Liver (tissue), 3 donors: ENCODE measurements around the gene C11orf21.

Experiments used
- EGR1 ChIP-seq, 2 donors: IDR thresholded peaks; 2 replicates each; pipeline ENCODE4 v1.6.1; 2016 to 2018; ENCODE audit warnings: antibody characterized with exemption in 2 of 2, low read depth in 2 of 2
- GABPA ChIP-seq, 2 donors: IDR thresholded peaks in 1 of 2; conservative IDR thresholded peaks in 1 of 2; 2 replicates each; pipeline ENCODE4 v1.6.1; 2016; ENCODE audit warnings: antibody characterized with exemption in 2 of 2, mild to moderate bottlenecking in 1 of 2, moderate library complexity in 1 of 2
- HNF4G ChIP-seq: IDR thresholded peaks from 2 replicates; pipeline ENCODE4 v1.6.1; 2016; ENCODE audit warnings: antibody characterized with exemption
- JUND ChIP-seq, 2 donors: IDR thresholded peaks; 2 replicates each; pipeline ENCODE4 v1.6.1; 2016; ENCODE audit warnings: antibody characterized with exemption in 2 of 2
- NR2F2 ChIP-seq: IDR thresholded peaks from 2 replicates; pipeline ENCODE4 v1.6.1; 2016; ENCODE audit warnings: antibody characterized with exemption
- RAD21 ChIP-seq, 2 donors: IDR thresholded peaks; 2 replicates each; pipeline ENCODE4 v1.6.1; 2016; ENCODE audit warnings: antibody characterized with exemption in 2 of 2, mild to moderate bottlenecking in 2 of 2
- RXRA ChIP-seq, 2 donors: IDR thresholded peaks; 2 replicates each; pipeline ENCODE4 v1.6.1; 2017 to 2018; ENCODE audit warnings: antibody characterized with exemption in 2 of 2, mild to moderate bottlenecking in 1 of 2
- TAF1 ChIP-seq: conservative IDR thresholded peaks from 2 replicates; pipeline ENCODE4 v1.6.1; 2016; ENCODE audit warnings: antibody characterized with exemption, mild to moderate bottlenecking
- YY1 ChIP-seq: IDR thresholded peaks from 2 replicates; pipeline ENCODE4 v1.6.1; 2016; ENCODE audit warnings: antibody characterized with exemption, mild to moderate bottlenecking
- TF ChIP-seq, protein P1 (sequence below): fragments of 150-350 bp; IDR thresholded peaks from 2 replicates; pipeline ENCODE4 v1.5.1; 2017; ENCODE audit warnings: improper control_type of control experiment, low read depth, low read length; ENCODE audit not compliant: missing input control
- TF ChIP-seq, protein P2 (sequence below): IDR thresholded peaks from 2 replicates; pipeline ENCODE4 v1.6.1; 2016; ENCODE audit warnings: antibody characterized with exemption, mild to moderate bottlenecking
- TF ChIP-seq, protein P3 (sequence below): IDR thresholded peaks from 2 replicates; pipeline ENCODE4 v1.6.1; 2016; ENCODE audit warnings: antibody characterized with exemption
- TF ChIP-seq, protein P4 (sequence below): IDR thresholded peaks from 2 replicates; pipeline ENCODE4 v1.6.1; 2016; ENCODE audit warnings: antibody characterized with exemption
- TF ChIP-seq, protein P5 (sequence below): IDR thresholded peaks from 2 replicates; pipeline ENCODE4 v1.6.1; 2016; ENCODE audit warnings: antibody characterized with exemption
- donor health status: healthy.
- donor health status: healthy.

DNA sequence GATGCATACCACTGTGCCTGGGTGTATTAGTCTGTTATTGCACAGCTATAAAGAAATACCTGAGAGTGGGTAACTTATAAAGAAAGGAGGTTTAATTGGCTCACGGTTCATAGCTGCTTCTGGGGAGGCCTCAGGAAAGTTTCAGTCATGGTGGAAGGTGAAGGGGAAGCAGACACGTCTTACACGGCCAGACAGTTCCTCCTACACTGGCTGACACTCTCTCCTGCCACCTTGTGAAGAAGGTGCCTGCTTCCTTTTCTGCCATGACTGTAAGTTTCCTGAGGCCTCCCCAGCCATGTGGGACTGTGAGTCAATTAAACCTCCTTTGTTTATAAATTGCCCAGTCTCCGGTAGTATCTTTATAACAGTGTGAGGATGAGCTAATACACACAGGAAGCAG, 41.8 kb upstream of the C11orf21 start:
- TF ChIP-seq, protein P1, sequence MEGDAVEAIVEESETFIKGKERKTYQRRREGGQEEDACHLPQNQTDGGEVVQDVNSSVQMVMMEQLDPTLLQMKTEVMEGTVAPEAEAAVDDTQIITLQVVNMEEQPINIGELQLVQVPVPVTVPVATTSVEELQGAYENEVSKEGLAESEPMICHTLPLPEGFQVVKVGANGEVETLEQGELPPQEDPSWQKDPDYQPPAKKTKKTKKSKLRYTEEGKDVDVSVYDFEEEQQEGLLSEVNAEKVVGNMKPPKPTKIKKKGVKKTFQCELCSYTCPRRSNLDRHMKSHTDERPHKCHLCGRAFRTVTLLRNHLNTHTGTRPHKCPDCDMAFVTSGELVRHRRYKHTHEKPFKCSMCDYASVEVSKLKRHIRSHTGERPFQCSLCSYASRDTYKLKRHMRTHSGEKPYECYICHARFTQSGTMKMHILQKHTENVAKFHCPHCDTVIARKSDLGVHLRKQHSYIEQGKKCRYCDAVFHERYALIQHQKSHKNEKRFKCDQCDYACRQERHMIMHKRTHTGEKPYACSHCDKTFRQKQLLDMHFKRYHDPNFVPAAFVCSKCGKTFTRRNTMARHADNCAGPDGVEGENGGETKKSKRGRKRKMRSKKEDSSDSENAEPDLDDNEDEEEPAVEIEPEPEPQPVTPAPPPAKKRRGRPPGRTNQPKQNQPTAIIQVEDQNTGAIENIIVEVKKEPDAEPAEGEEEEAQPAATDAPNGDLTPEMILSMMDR, result no peak
- TF ChIP-seq RXRA (IDR thresholded peaks at IDR 0.05) (no peak), EGR1 (IDR thresholded peaks at IDR 0.05; ENCODE audit: low read depth in 2 of 2) (no peak), YY1 (no peak), NR2F2 (no peak), TAF1 (no peak), GABPA (IDR thresholded peaks at IDR 0.05 in 1 of 2, conservative IDR thresholded peaks at IDR 0.05 in 1 of 2) (no peak), JUND (IDR thresholded peaks at IDR 0.05) (no peak), RAD21 (IDR thresholded peaks at IDR 0.05) (no peak), HNF4G (no peak)
- TF ChIP-seq, protein P2, sequence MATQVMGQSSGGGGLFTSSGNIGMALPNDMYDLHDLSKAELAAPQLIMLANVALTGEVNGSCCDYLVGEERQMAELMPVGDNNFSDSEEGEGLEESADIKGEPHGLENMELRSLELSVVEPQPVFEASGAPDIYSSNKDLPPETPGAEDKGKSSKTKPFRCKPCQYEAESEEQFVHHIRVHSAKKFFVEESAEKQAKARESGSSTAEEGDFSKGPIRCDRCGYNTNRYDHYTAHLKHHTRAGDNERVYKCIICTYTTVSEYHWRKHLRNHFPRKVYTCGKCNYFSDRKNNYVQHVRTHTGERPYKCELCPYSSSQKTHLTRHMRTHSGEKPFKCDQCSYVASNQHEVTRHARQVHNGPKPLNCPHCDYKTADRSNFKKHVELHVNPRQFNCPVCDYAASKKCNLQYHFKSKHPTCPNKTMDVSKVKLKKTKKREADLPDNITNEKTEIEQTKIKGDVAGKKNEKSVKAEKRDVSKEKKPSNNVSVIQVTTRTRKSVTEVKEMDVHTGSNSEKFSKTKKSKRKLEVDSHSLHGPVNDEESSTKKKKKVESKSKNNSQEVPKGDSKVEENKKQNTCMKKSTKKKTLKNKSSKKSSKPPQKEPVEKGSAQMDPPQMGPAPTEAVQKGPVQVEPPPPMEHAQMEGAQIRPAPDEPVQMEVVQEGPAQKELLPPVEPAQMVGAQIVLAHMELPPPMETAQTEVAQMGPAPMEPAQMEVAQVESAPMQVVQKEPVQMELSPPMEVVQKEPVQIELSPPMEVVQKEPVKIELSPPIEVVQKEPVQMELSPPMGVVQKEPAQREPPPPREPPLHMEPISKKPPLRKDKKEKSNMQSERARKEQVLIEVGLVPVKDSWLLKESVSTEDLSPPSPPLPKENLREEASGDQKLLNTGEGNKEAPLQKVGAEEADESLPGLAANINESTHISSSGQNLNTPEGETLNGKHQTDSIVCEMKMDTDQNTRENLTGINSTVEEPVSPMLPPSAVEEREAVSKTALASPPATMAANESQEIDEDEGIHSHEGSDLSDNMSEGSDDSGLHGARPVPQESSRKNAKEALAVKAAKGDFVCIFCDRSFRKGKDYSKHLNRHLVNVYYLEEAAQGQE, result no peak
- TF ChIP-seq, protein P3, sequence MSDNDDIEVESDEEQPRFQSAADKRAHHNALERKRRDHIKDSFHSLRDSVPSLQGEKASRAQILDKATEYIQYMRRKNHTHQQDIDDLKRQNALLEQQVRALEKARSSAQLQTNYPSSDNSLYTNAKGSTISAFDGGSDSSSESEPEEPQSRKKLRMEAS, result no peak
- TF ChIP-seq, protein P4, sequence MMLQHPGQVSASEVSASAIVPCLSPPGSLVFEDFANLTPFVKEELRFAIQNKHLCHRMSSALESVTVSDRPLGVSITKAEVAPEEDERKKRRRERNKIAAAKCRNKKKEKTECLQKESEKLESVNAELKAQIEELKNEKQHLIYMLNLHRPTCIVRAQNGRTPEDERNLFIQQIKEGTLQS, result no peak
- TF ChIP-seq, protein P5, sequence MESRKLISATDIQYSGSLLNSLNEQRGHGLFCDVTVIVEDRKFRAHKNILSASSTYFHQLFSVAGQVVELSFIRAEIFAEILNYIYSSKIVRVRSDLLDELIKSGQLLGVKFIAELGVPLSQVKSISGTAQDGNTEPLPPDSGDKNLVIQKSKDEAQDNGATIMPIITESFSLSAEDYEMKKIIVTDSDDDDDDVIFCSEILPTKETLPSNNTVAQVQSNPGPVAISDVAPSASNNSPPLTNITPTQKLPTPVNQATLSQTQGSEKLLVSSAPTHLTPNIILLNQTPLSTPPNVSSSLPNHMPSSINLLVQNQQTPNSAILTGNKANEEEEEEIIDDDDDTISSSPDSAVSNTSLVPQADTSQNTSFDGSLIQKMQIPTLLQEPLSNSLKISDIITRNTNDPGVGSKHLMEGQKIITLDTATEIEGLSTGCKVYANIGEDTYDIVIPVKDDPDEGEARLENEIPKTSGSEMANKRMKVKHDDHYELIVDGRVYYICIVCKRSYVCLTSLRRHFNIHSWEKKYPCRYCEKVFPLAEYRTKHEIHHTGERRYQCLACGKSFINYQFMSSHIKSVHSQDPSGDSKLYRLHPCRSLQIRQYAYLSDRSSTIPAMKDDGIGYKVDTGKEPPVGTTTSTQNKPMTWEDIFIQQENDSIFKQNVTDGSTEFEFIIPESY, result no peak
